ENCODE measurements around the gene HOMER3. TPM values are rescaled to one million over a fixed set of nuclear protein-coding genes. Genes with fewer than 3 reads are reported as not detected.
"Not testable (repeated sequence)": the region's sequence is repeated elsewhere in the genome, so short reads cannot be mapped to it uniquely, and the experiment has no call there.

HOMER3 gene
- total RNA-seq, 1 donor from 2014 or later: 30.9 TPM

- no peak overlapping the region for H3K4me3 ChIP-seq
- no peak for DNase-seq (ENCODE audit: extremely low spot score in 2 of 2)
- intact Hi-C loops (cut with DNase I): no loop called here
- H3K4me1 ChIP-seq: no peaks in the 10 kb centered on the region
- TF ChIP-seq POLR2A (IDR thresholded peaks at IDR 0.05): no peak
- no peak for TF ChIP-seq CTCF (IDR thresholded peaks at IDR 0.05)
- TF ChIP-seq POLR2AphosphoS5 (IDR thresholded peaks at IDR 0.05; ENCODE audit: insufficient read depth in 1 of 2, low read depth in 1 of 2): no peak
- H3K27me3 ChIP-seq: no peaks in the 10 kb centered on the region
- no peak overlapping the region for H3K27ac ChIP-seq
- no peaks in the 10 kb centered on the region for H3K9me3 ChIP-seq
- peaks cover 0 to 33% of the 10 kb centered on the region in 2 donors for H3K36me3 ChIP-seq
These were observed 35.3 kb downstream of the HOMER3 start for GRCh38 chr19:18905513-18906236.

- no peaks in the 10 kb centered on the region for H3K9me3 ChIP-seq
- H3K4me3 ChIP-seq: no peak overlapping the region
- H3K27me3 ChIP-seq: no peaks in the 10 kb centered on the region
- H3K4me1 ChIP-seq: no peaks in the 10 kb centered on the region
- DNase-seq (ENCODE audit: extremely low spot score in 2 of 2): no peak
- intact Hi-C loops (cut with DNase I): no loop called here
- no peak for TF ChIP-seq CTCF (IDR thresholded peaks at IDR 0.05)
- no peak for TF ChIP-seq POLR2AphosphoS5 (IDR thresholded peaks at IDR 0.05; ENCODE audit: insufficient read depth in 1 of 2, low read depth in 1 of 2)
- no peak for TF ChIP-seq POLR2A (IDR thresholded peaks at IDR 0.05)
- no peak overlapping the region for H3K27ac ChIP-seq
- H3K36me3 ChIP-seq: peaks cover 0 to 37% of the 10 kb centered on the region in 2 donors
These were observed 36.0 kb downstream of the HOMER3 start for GRCh38 chr19:18905058-18905456.

GRCh38 chr19:18904334-18905057 lies 36.5 kb downstream of the HOMER3 start:
- no peaks in the 10 kb centered on the region for H3K27me3 ChIP-seq
- H3K4me1 ChIP-seq: no peaks in the 10 kb centered on the region
- no peak overlapping the region for H3K27ac ChIP-seq
- peaks cover 0 to 42% of the 10 kb centered on the region in 2 donors for H3K36me3 ChIP-seq
- TF ChIP-seq CTCF (IDR thresholded peaks at IDR 0.05): no peak
- H3K9me3 ChIP-seq: no peaks in the 10 kb centered on the region
- intact Hi-C loops (cut with DNase I): no loop called here
- H3K4me3 ChIP-seq: no peak overlapping the region
- DNase-seq (ENCODE audit: extremely low spot score in 2 of 2): no peak

GRCh38 chr19:18903156-18904037 lies 37.6 kb downstream of the HOMER3 start:
- TF ChIP-seq POLR2A (IDR thresholded peaks at IDR 0.05): no peak
- no peak for TF ChIP-seq POLR2AphosphoS5 (IDR thresholded peaks at IDR 0.05; ENCODE audit: insufficient read depth in 1 of 2, low read depth in 1 of 2)
- no peak for TF ChIP-seq CTCF (IDR thresholded peaks at IDR 0.05)
- Histone ChIP-seq H3K27me3 (no peaks in the 10 kb centered on the region), H3K27ac (no peak overlapping the region), H3K36me3 (peaks cover 0 to 46% of the 10 kb centered on the region in 2 donors), H3K4me3 (no peak overlapping the region), H3K4me1 (no peaks in the 10 kb centered on the region), H3K9me3 (no peaks in the 10 kb centered on the region)
- intact Hi-C loops (cut with DNase I): no loop called here
- no peak for DNase-seq (ENCODE audit: extremely low spot score in 2 of 2)

- peaks cover 0 to 46% of the 10 kb centered on the region in 2 donors for H3K36me3 ChIP-seq
- DNase-seq (ENCODE audit: extremely low spot score in 2 of 2); intact Hi-C loops (cut with DNase I): not testable (repeated sequence)
These were observed 38.5 kb downstream of the HOMER3 start for GRCh38 chr19:18902519-18902918.

More at GRCh38 chr19:18902519-18902918, 38.5 kb downstream of the HOMER3 start:
- H3K27me3 ChIP-seq, H3K27ac ChIP-seq, H3K4me1 ChIP-seq, H3K4me3 ChIP-seq, H3K9me3 ChIP-seq: not testable (repeated sequence)

Data from vagina (tissue), 2 donors.